Stomach smooth muscle (tissue), 2 donors: ENCODE data around the gene PSMD8.
"Not testable (repeated sequence)": the region's sequence is repeated elsewhere in the genome, so short reads cannot be mapped to it uniquely, and the experiment has no call there.

Experiments used
- H3K27ac ChIP-seq: one replicate; pipeline ENCODE4 v1.7.0; 2013; ENCODE audit warnings: mild to moderate bottlenecking, low read length, inconsistent platforms
- H3K27me3 ChIP-seq, 2 donors: one replicate each; pipeline ENCODE4 v1.7.0; 2013; ENCODE audit warnings: low read length in 2 of 2; ENCODE audit not compliant: insufficient read depth in 2 of 2, control insufficient read depth in 1 of 2
- H3K36me3 ChIP-seq, 2 donors: one replicate each; pipeline ENCODE4 v1.7.0; 2013; ENCODE audit warnings: low read length in 2 of 2; ENCODE audit not compliant: control insufficient read depth in 2 of 2, insufficient read depth in 2 of 2
- H3K4me1 ChIP-seq: one replicate; pipeline ENCODE4 v1.7.0; 2013; ENCODE audit warnings: low read length; ENCODE audit not compliant: control insufficient read depth, insufficient read depth
- H3K4me3 ChIP-seq, 2 donors: one replicate each; pipeline ENCODE4 v1.7.0; 2013; ENCODE audit warnings: low read length in 2 of 2
- H3K9ac ChIP-seq, 2 donors: one replicate each; pipeline ENCODE4 v1.7.0; 2013; ENCODE audit warnings: low read length in 2 of 2, mild to moderate bottlenecking in 1 of 2
- H3K9me3 ChIP-seq, 2 donors: one replicate each; pipeline ENCODE4 v1.7.0; 2013; ENCODE audit warnings: low read length in 2 of 2; ENCODE audit not compliant: control insufficient read depth in 2 of 2
- donor health status: healthy.
- donor health status: Pancreatic carcinoma.

The PSMD8 gene

GRCh38 chr19:38399537-38399936 lies 25.2 kb downstream of the PSMD8 start:
- no peak overlapping the region for H3K27ac ChIP-seq
- peaks cover 46 to 51% of the 10 kb centered on the region in 2 donors for H3K27me3 ChIP-seq
- H3K36me3 ChIP-seq = no peaks in the 10 kb centered on the region
- H3K9ac ChIP-seq = no peak overlapping the region
- peaks cover 3% of the 10 kb centered on the region for H3K4me1 ChIP-seq
- H3K9me3 ChIP-seq = no peaks in the 10 kb centered on the region
- no peak overlapping the region for H3K4me3 ChIP-seq

DNA sequence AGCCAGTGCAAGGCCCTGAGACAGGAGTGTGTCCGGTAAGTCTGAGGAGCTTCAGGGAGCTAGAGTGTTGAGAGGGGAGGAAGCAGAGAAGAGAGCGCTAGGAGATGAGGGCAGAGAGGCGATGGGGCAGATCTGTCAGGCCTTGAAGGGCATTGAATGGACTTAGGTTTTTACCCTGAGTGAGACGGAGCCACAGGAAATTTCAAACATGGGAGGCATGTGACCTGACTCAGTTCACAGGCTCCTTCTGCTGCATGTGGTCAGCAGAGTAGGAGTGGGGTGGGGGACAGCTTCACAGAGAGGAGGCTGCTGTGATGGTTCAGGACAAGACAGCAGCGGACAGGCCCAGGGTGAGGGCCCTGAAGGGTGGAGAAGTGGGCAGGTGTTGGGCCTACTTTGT lies 26.0 kb downstream of the PSMD8 start:
- H3K9me3 ChIP-seq = no peaks in the 10 kb centered on the region
- H3K36me3 ChIP-seq = peaks cover 0 to 3% of the 10 kb centered on the region in 2 donors
- no peak overlapping the region for H3K4me3 ChIP-seq
- no peak overlapping the region for H3K27ac ChIP-seq
- no peak overlapping the region for H3K9ac ChIP-seq
- peaks cover 3% of the 10 kb centered on the region for H3K4me1 ChIP-seq
- peaks cover 39 to 44% of the 10 kb centered on the region in 2 donors for H3K27me3 ChIP-seq

GRCh38 chr19:38401148-38401547 lies 26.8 kb downstream of the PSMD8 start:
- Histone ChIP-seq H3K36me3 (peaks cover 0 to 4% of the 10 kb centered on the region in 2 donors), H3K27ac (no peak overlapping the region), H3K9ac (no peak overlapping the region), H3K9me3 (no peaks in the 10 kb centered on the region), H3K27me3 (peaks cover 38 to 41% of the 10 kb centered on the region in 2 donors), H3K4me1 (peaks cover 3% of the 10 kb centered on the region), H3K4me3 (no peak overlapping the region)

DNA sequence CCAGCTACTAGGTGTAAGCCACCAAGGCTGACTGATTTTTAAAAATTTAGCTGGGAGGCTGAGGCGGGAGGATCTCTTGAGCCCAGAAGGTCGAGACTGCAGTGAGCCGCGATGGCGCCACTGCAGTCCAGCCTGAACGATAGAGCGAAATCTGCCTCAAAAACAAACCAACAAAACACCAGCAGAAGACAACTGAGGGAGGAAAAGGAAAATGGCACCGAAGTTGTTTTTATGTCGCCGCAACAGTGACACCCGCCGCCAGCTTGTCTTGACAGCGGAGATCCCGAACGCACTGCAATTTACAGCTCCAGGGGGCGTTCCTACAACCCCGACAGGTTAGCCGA lies 28.2 kb downstream of the PSMD8 start:
- H3K9ac ChIP-seq = no peak overlapping the region
- H3K27me3 ChIP-seq = peaks cover 26 to 31% of the 10 kb centered on the region in 2 donors
- no peak overlapping the region for H3K27ac ChIP-seq
- H3K4me3 ChIP-seq = peak overlapping the region; percentile 62 to 90
- peaks cover 3 to 8% of the 10 kb centered on the region in 2 donors for H3K36me3 ChIP-seq
- no peaks in the 10 kb centered on the region for H3K9me3 ChIP-seq
- peaks cover 3% of the 10 kb centered on the region for H3K4me1 ChIP-seq

GRCh38 chr19:38402967-38403674 lies 28.8 kb downstream of the PSMD8 start, which contains the start of gene FAM98C:
Gene FAM98C, plus strand, starts transcription at chr19:38403093. Its CDS starts 61 bp downstream, at chr19:38403154.
- Histone ChIP-seq H3K9ac (peak within 1 kb of the TSS; percentile 69 to 72), H3K9me3 (no peaks in the 10 kb centered on the region), H3K27me3 (peaks cover 23 to 27% of the 10 kb centered on the region in 2 donors), H3K27ac (no peak within 1 kb of the TSS), H3K4me3 (peak within 1 kb of the TSS; percentile 82 to 90), H3K4me1 (peaks cover 3% of the 10 kb centered on the region), H3K36me3 (peaks cover 3 to 8% of the 10 kb centered on the region in 2 donors)

GRCh38 chr19:38404858-38405257 lies 30.5 kb downstream of the PSMD8 start:
- Histone ChIP-seq H3K27ac (no peak overlapping the region), H3K4me3 (no peak overlapping the region), H3K36me3 (peaks cover 3 to 8% of the 10 kb centered on the region in 2 donors), H3K9ac (no peak overlapping the region), H3K27me3 (peaks cover 10 to 15% of the 10 kb centered on the region in 2 donors), H3K9me3 (no peaks in the 10 kb centered on the region), H3K4me1 (peaks cover 3% of the 10 kb centered on the region)

GRCh38 chr19:38405276-38405675 lies 30.9 kb downstream of the PSMD8 start:
- H3K4me3 ChIP-seq = no peak overlapping the region
- H3K36me3 ChIP-seq = peaks cover 3 to 8% of the 10 kb centered on the region in 2 donors
- H3K9ac ChIP-seq = no peak overlapping the region
- H3K27ac ChIP-seq = no peak overlapping the region
- no peaks in the 10 kb centered on the region for H3K9me3 ChIP-seq
- H3K27me3 ChIP-seq = peaks cover 6 to 12% of the 10 kb centered on the region in 2 donors
- peaks cover 3% of the 10 kb centered on the region for H3K4me1 ChIP-seq

- H3K27ac ChIP-seq = no peak overlapping the region
- H3K9ac ChIP-seq = no peak overlapping the region
- no peaks in the 10 kb centered on the region for H3K4me1 ChIP-seq
- H3K9me3 ChIP-seq = no peaks in the 10 kb centered on the region
- H3K27me3 ChIP-seq = peaks cover 3 to 4% of the 10 kb centered on the region in 2 donors
- H3K4me3 ChIP-seq = no peak overlapping the region
- peaks cover 3 to 8% of the 10 kb centered on the region in 2 donors for H3K36me3 ChIP-seq
These were observed 35.3 kb downstream of the PSMD8 start for GRCh38 chr19:38409631-38410133.

DNA sequence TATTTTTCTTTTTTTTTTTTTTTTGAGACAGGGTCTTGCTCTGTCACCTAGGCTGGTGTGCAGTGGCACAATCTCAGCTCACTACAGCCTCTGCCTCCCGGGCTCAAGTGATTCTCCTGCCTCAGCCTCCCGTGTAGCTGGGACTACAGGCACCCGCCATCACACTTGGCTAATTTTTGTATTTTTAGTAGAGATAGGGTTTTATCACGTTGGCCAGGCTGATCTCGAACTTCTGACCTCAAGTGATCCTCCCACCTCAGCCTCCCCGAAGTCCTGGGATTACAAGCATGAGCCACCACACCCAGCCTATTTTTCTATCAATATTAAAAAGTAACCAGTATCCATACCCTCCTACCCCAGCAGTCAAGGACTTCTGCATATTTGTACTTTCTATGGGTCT lies 36.0 kb downstream of the PSMD8 start:
- not testable (repeated sequence) for H3K36me3 ChIP-seq, H3K4me3 ChIP-seq, H3K9ac ChIP-seq, H3K4me1 ChIP-seq, H3K9me3 ChIP-seq, H3K27ac ChIP-seq, H3K27me3 ChIP-seq

DNA sequence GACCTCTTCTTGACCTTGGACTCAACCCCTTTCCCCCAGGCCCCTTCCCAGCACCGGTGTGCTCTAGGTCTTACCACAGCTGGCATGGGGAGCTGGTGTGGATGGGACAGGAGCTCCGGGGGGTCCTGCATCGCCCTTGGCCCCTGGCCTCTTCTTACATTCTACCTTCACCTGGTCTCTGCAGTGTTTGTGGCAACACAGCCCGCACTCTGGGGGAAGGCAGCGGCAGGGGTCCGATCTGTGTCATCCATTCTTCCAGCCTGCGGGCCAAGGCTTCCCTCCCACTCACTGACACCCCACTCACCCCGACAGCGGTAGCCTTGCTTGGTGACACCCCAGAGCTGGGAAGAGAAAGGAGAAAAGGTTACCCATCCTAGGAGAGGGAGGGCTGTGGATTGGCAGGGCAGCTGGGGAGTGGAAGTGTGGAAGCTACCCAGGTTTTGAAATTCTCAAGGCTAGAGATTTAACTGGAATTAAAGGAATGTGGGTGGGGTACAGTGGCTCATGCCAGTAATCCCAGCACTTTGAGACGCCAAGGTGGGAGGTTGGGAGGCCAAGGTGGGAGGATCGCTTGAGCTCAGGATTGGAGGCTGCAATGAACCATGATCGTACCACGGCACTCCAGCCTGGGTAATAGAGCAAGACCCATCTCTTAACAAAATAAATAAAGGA lies 36.8 kb downstream of the PSMD8 start:
- H3K4me3 ChIP-seq = no peak overlapping the region
- H3K4me1 ChIP-seq = no peaks in the 10 kb centered on the region
- H3K9ac ChIP-seq = no peak overlapping the region
- H3K36me3 ChIP-seq = peaks cover 3 to 5% of the 10 kb centered on the region in 2 donors
- H3K27ac ChIP-seq = no peak overlapping the region
- H3K9me3 ChIP-seq = no peaks in the 10 kb centered on the region
- H3K27me3 ChIP-seq = peaks cover 3 to 6% of the 10 kb centered on the region in 2 donors

GRCh38 chr19:38411898-38412297 lies 37.5 kb downstream of the PSMD8 start:
- not testable (repeated sequence) for H3K9me3 ChIP-seq, H3K36me3 ChIP-seq, H3K9ac ChIP-seq, H3K4me3 ChIP-seq, H3K27ac ChIP-seq, H3K27me3 ChIP-seq, H3K4me1 ChIP-seq
